Testis (tissue), 2 donors: Measurements from ENCODE around the gene PLXDC1.

Experiments used
- CTCF ChIP-seq, 3 experiments: fragments of 450-650 bp in 2 of 3; fragments of 200-600 bp in 1 of 3; sonication (generic) in 1 of 3; IDR thresholded peaks; one replicate each; pipeline ENCODE4 v1.5.1; 2016 to 2019; ENCODE audit warnings: antibody characterized with exemption in 3 of 3, mild to moderate bottlenecking in 2 of 3, moderate library complexity in 1 of 3
- POLR2A ChIP-seq: fragments of 450-650 bp; IDR thresholded peaks from one replicate; pipeline ENCODE4 v1.6.1; 2017; ENCODE audit warnings: antibody characterized with exemption, mild to moderate bottlenecking, moderate library complexity

DNA sequence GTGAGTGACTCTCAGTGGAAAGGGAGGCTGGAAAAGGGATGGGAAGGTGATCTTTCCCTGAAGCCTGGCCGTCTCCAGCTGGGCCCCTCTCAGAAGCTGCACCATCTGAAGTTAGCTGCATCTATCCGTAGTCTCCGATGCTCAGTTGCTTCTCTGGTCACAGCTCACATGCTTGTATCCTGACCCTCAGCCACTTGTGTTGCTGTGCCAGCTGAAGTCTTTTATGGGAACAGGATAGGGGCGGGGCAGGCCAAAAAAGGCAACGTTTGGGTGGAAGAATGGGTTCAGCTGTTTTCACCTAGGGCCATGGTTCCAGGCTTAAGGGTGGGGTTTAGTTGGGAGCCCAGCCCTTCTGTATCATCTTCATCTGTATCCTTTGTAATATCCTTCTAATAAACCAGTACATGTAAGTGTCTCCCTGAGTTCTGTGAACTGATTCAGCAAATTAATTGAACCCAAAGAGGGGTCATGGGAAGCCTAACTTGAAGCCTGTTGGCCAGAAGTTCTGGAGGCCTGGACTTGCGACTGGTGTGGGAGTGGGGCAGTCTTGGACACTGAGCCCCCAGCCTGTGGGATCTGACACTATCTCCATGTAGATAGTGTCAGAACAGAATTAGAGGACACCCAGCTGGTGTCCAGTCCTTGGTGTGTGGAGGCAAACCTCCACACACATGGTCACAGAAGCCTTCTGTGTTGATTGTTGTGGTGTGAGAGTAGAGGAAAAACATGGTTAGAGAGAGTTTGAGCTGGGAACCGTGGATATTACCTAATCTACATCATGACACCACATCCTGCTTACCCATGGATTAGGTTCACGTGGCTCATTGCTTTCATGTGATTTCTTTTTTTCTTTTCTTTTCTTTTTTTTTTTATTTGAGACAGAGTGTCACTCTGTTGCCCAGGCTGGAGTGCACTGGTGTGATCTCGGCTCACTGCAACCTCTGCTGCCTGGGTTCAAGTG lies 135.0 kb downstream of the PLXDC1 start:
- TF ChIP-seq CTCF (IDR thresholded peaks at IDR 0.05): no peak
- no peak for TF ChIP-seq POLR2A
